T-helper 17 cell (primary cell): ENCODE measurements around the gene CCDC142. TPM values are rescaled to one million over a fixed set of nuclear protein-coding genes. Genes with fewer than 3 reads are reported as not detected.
A peak's percentile ranks its signal among the peaks of the same experiment; 100 is the strongest.
"Not testable (repeated sequence)": the region's sequence is repeated elsewhere in the genome, so short reads cannot be mapped to it uniquely, and the experiment has no call there.

Experiments
- ATAC-seq: fragments of 150-1000 bp; cut with Tn5 transposase; 2 replicates; pipeline ENCODE4 v1.10.0; 2021; ENCODE audit warnings: mild to moderate bottlenecking, moderate library complexity
- DNase-seq, 3 donors: peaks; one replicate each; pipeline versions ENCODE4 v3.0.0 to v3.0.0-alpha.2; 2020 to 2021
- H3K9me3 ChIP-seq: one replicate; pipeline ENCODE4 v1.7.0; 2013; ENCODE audit warnings: low read length, mild to moderate bottlenecking; ENCODE audit not compliant: control insufficient read depth, poor library complexity, severe bottlenecking
- H3K27ac Mint-ChIP-seq: one replicate; pipeline ENCODE4 v1.8.0; 2022; ENCODE audit warnings: mild to moderate bottlenecking, moderate library complexity, mixed read lengths
- H3K27me3 Mint-ChIP-seq: one replicate; pipeline ENCODE4 v1.8.0; 2022; ENCODE audit warnings: mixed read lengths
- H3K36me3 Mint-ChIP-seq: one replicate; pipeline ENCODE4 v1.8.0; 2022; ENCODE audit warnings: low read depth, mixed read lengths
- H3K4me1 Mint-ChIP-seq: one replicate; pipeline ENCODE4 v1.8.0; 2022; ENCODE audit warnings: mild to moderate bottlenecking, mixed read lengths
- H3K4me3 Mint-ChIP-seq: one replicate; pipeline ENCODE4 v1.8.0; 2022; ENCODE audit warnings: mild to moderate bottlenecking, moderate library complexity, mixed read lengths
- total RNA-seq, 4 donors: library from RNA in 2 of 4; stranded (reverse) in 2 of 4; gene quantifications; one replicate each; pipeline ENCODE4 v1.2.3 and lab custom pipeline; 2022 to 2026

CCDC142 gene
- total RNA-seq, 2 donors from 2014 or later, result 13.7 to 14.7 TPM

DNA sequence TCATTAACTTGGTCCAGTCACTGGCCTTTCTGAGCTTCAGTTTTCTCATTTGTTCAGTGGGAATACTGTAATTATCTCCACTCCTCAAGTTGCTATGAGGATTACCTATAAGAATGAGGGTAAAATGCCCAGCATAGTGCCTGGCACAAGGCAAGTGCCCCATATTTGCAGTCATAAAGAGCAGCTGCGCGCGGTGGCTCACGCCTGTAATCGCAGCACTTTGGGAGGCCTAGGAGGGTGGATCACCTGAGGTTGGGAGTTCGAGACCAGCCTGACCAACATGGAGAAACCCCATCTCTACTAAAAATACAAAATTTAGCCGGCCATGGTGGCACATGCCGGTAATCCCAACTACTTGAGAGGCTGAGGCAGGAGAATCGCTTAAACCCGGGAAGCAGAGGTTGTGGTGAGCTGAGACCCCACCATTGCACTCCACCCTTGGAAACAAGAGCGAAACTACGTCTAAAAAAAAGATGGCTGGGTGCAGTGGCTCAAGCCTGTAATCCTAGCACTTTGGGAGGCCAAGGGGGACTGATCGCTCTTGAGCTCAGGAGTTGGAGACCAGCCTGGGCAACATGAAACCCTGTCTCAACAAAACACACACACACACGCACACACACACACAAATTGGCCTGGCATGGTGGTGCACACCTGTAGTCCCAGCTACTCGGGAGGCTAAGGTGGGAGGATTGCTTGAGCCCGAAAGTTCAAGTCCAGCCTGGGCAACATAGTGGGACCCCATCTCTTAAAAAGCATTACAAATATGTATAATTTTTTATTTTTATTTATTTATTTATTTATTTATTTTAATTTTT lies 40.1 kb downstream of the CCDC142 start:
- not testable (repeated sequence) for DNase-seq, H3K9me3 ChIP-seq, H3K36me3 Mint-ChIP-seq, H3K4me1 Mint-ChIP-seq, ATAC-seq, H3K27ac Mint-ChIP-seq
- Mint-ChIP-seq H3K4me3 (peak overlapping the region; percentile 59), H3K27me3 (peaks cover 58% of the 10 kb centered on the region)

DNA sequence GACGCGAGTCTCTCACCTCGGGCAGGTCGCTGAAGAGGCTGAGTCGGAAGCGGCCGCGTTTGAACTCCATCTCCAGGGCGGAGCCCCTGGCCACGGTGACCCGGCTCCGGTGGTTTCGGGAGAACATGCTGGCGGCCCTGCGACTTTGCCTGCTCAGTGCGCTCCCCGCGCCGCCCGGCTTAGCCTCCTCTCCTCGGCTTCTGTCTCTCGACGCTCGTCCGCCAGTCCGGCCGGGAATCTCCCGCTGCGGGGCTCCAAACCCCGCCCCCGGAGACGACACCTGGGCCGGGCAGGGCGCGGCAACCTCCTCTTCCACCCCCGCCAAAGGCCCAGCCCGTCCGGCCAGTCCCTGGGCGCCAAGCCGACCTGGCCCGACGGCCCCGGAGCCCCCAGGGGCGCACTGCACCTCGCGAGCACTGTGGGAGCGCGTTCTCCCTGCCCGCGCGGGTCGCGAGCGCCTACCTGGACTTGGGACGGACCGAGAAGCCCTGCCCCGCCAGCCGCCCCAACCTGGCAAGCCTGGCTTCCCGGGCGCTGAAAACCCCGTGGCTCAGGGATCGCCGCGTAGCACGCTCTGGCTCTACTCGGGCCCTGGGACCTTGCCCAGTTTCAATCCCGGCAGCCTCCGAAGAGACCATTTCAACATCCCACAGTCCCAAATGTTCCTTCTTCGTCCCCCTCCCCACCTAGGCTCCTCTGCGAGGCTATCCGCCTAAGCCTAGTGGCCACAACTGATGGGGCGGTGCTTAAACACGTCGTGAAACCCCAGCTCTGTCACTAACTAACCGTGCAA lies 40.9 kb downstream of the CCDC142 start, which contains the start of gene RTKN:
Gene RTKN, minus strand, starts transcription at position 248 of the 793 bp plus-strand sequence. Its CDS starts 121 bp downstream, at position 127.
- H3K9me3 ChIP-seq, result no peaks in the 10 kb centered on the region
- Mint-ChIP-seq H3K27me3 (peaks cover 56% of the 10 kb centered on the region), H3K36me3 (peaks cover 9% of the 10 kb centered on the region), H3K27ac (peak within 1 kb of the TSS; percentile 34), H3K4me3 (peak within 1 kb of the TSS; percentile 63), H3K4me1 (peaks cover 9% of the 10 kb centered on the region)
- no peak for DNase-seq
- peak; percentile 51 for ATAC-seq

DNA sequence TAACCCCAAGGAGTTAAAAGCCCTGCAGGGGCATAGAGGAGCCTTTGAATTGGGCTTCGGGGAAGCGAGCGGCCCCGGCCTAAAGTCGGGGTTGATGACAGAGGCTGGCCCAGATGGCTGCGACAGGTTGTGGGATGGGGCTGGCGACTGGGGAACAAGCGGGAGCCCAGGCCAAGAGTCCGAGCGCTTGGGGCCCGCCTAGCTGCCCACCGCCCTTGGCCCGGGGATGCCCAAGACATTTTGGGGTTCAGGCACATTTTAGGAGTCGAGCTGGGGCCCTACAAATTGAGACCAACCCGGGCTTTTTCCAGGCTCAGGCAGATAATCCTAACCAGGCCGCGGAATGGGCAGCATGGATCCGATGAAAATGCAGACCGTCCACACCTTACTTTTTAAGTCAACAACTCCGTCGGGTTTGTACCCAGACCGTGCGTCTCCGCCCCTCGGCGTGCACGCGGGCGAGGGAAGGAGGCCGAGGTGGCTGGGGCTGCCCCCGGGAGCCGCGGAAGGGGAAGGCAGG lies 41.6 kb downstream of the CCDC142 start:
- H3K4me1 Mint-ChIP-seq, result peaks cover 9% of the 10 kb centered on the region
- peak; percentile 62 for ATAC-seq
- no peaks in the 10 kb centered on the region for H3K9me3 ChIP-seq
- H3K4me3 Mint-ChIP-seq, result peak overlapping the region; percentile 63
- peak overlapping the region; percentile 34 for H3K27ac Mint-ChIP-seq
- peaks cover 56% of the 10 kb centered on the region for H3K27me3 Mint-ChIP-seq
- DNase-seq, result no peak
- H3K36me3 Mint-ChIP-seq, result peaks cover 9% of the 10 kb centered on the region

DNA sequence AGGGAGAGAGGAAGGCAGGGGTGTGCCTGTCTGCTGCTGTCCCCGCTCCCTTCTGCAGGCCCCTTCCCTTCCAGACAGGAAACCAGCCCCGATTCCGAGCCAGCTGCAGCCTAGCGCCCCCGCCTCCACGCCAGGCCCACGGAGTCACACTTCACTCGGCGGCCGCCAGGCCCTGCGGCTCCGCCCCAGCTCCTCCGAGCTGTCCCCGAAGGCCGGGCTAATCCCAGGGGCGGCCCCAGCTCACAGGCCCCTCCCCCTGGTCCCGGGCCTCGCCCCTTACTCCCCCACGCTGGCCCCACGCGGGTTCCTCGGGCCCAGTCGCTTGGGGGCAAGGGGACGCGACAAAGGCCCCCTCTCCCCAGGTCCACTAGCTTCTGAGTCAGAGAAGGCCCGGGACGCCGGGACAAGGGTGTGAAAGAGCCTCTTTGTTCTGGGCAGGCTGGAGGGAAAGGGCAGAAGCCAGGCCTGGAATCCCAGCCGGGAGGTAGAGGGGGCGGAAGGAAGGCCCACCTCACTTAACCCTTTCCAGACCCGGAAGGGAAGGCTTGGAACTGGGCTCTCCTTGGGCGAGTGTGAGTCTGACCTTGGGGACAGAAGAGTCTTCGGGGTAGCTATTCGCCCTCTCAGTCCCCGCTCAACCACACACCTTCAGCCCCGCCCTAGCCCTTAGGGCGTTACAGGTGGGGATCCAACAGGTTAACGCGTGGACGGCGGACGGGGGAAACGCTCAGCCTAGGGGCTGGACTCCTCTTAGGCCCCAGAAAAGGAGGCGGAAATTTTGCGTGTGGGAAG lies 42.2 kb downstream of the CCDC142 start:
- peak overlapping the region; percentile 34 for H3K27ac Mint-ChIP-seq
- H3K4me3 Mint-ChIP-seq, result peak overlapping the region; percentile 63
- H3K9me3 ChIP-seq, result no peaks in the 10 kb centered on the region
- peaks cover 9% of the 10 kb centered on the region for H3K36me3 Mint-ChIP-seq
- ATAC-seq, result peak; percentile 75
- peak in 1 of 3 donors; percentile 26 for DNase-seq
- H3K4me1 Mint-ChIP-seq, result peaks cover 9% of the 10 kb centered on the region
- H3K27me3 Mint-ChIP-seq, result peaks cover 56% of the 10 kb centered on the region

GRCh38 chr2:74439803-74440377 lies 42.9 kb downstream of the CCDC142 start:
- no peak for ATAC-seq
- H3K4me1 Mint-ChIP-seq, result peaks cover 9% of the 10 kb centered on the region
- H3K36me3 Mint-ChIP-seq, result peaks cover 9% of the 10 kb centered on the region
- H3K27me3 Mint-ChIP-seq, result peaks cover 52% of the 10 kb centered on the region
- no peaks in the 10 kb centered on the region for H3K9me3 ChIP-seq
- no peak for DNase-seq
- H3K4me3 Mint-ChIP-seq, result no peak overlapping the region
- H3K27ac Mint-ChIP-seq, result no peak overlapping the region

DNA sequence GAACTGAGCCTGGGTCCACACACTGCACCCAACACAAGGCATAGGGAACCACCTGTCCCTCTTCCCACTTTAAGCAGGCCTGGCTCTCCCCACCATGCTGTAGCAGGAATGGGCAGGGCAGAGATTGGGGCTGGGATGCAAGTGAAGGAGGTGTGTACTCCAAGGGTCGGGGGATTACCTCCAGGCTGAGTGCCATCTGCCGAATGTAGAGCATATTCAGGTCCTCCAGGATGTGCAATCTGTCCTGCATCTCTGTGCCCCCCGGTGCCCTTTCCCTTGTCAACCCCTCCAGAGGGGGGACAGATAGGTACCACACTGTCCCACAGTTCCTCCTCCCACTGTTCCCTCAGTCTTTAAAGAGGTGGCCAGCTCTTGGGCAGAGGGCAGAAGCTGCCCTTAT lies 43.4 kb downstream of the CCDC142 start:
- H3K4me1 Mint-ChIP-seq, result peaks cover 9% of the 10 kb centered on the region
- H3K4me3 Mint-ChIP-seq, result no peak overlapping the region
- no peaks in the 10 kb centered on the region for H3K9me3 ChIP-seq
- DNase-seq (no peak), ATAC-seq (no peak)
- no peak overlapping the region for H3K27ac Mint-ChIP-seq
- peaks cover 9% of the 10 kb centered on the region for H3K36me3 Mint-ChIP-seq
- peaks cover 46% of the 10 kb centered on the region for H3K27me3 Mint-ChIP-seq

- ATAC-seq (no peak), DNase-seq (no peak)
- Mint-ChIP-seq H3K36me3 (peaks cover 9% of the 10 kb centered on the region), H3K4me3 (no peak overlapping the region), H3K27me3 (peaks cover 40% of the 10 kb centered on the region), H3K4me1 (peaks cover 9% of the 10 kb centered on the region), H3K27ac (no peak overlapping the region)
- no peaks in the 10 kb centered on the region for H3K9me3 ChIP-seq
Observed at GRCh38 chr2:74438248-74438647, 44.5 kb downstream of the CCDC142 start.

DNA sequence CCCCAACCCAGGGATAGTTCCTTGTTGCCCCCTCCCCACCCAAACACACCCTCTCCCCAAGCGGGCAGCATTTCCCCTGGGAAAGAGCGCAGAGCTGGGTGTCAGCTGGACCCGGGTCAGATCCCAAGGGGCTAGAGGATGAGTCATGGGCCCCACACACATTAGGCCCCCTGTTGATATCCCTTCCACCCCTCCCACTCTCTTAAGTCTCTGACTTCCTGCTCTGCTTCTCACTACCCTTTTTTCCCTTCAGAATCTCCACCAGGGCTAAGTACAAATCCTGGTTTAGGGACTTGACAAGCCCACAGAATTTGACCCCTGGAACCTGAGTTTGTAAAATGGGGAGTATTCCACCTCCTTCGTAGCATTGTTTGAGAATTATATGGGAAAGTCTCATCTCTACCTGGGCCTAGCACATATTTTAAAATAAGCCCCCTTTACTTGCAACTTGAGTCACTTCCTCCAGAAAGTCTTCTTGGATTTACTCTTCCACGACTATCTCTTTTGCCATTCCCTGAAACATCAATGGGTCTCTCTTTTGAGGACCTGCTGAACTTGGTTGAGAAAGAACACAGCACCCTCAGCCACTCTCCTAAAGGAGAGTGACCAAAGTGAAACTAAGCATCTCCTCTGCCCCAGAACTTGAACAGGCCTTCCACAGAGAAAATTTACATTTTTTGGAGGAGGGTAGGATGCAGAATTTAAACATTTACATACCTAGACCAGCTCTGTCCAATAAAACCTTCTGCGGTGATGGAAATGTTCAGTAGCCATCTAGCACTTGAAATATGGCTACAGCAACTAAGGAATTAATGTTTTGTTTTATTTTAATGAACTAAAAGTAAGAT lies 45.7 kb downstream of the CCDC142 start:
- no peak overlapping the region for H3K4me3 Mint-ChIP-seq
- no peak for ATAC-seq
- H3K27me3 Mint-ChIP-seq, result peaks cover 35% of the 10 kb centered on the region
- DNase-seq, result no peak
- H3K9me3 ChIP-seq, result no peaks in the 10 kb centered on the region
- peaks cover 9% of the 10 kb centered on the region for H3K36me3 Mint-ChIP-seq
- peaks cover 6% of the 10 kb centered on the region for H3K4me1 Mint-ChIP-seq
- no peak overlapping the region for H3K27ac Mint-ChIP-seq

GRCh38 chr2:74436111-74436805 lies 46.5 kb downstream of the CCDC142 start:
- Mint-ChIP-seq H3K4me1 (peaks cover 6% of the 10 kb centered on the region), H3K4me3 (no peak overlapping the region), H3K27me3 (peaks cover 34% of the 10 kb centered on the region), H3K36me3 (peaks cover 9% of the 10 kb centered on the region), H3K27ac (no peak overlapping the region)
- no peaks in the 10 kb centered on the region for H3K9me3 ChIP-seq
- no peak for ATAC-seq
- no peak for DNase-seq

GRCh38 chr2:74430502-74430901 lies 52.3 kb downstream of the CCDC142 start:
- DNase-seq, result no peak
- H3K27ac Mint-ChIP-seq, result no peak overlapping the region
- H3K27me3 Mint-ChIP-seq, result no peaks in the 10 kb centered on the region
- no peak for ATAC-seq
- H3K4me1 Mint-ChIP-seq, result no peaks in the 10 kb centered on the region
- no peaks in the 10 kb centered on the region for H3K36me3 Mint-ChIP-seq
- no peaks in the 10 kb centered on the region for H3K9me3 ChIP-seq
- H3K4me3 Mint-ChIP-seq, result no peak overlapping the region
